GM23338 (cell line): ENCODE results near the gene TK1. TPM values are rescaled to one million over a fixed set of nuclear protein-coding genes. Genes with fewer than 3 reads are reported as not detected.

Source experiments
- ATAC-seq: fragments of 200-7000 bp; cut with Tn5 transposase; 3 replicates; pipeline ENCODE4 v1.9.1; 2020
- DNase-seq: peaks from one replicate; pipeline ENCODE4 v3.0.0-alpha.2; 2015; ENCODE audit warnings: low spot score
- H2AFZ ChIP-seq: fragments of 200-600 bp; sonication (generic); 2 replicates; pipeline ENCODE4 v1.8.0; 2016; ENCODE audit warnings: antibody characterized with exemption, mild to moderate bottlenecking, moderate library complexity
- H3F3A ChIP-seq: fragments of 200-600 bp; sonication (generic); replicated peaks from 2 replicates; pipeline ENCODE4 v1.8.0; 2017; ENCODE audit warnings: antibody characterized with exemption, mixed run types, low read depth
- H3K27ac ChIP-seq: fragments of 200-600 bp; sonication (generic); 2 replicates; pipeline ENCODE4 v1.6.1; 2016; ENCODE audit warnings: low read depth
- H3K27me3 ChIP-seq: fragments of 200-600 bp; sonication (generic); 2 replicates; pipeline ENCODE4 v1.8.0; 2016; ENCODE audit warnings: mild to moderate bottlenecking, mixed run types, moderate library complexity; ENCODE audit not compliant: insufficient read depth
- H3K36me3 ChIP-seq: fragments of 200-600 bp; sonication (generic); 2 replicates; pipeline ENCODE4 v1.8.0; 2016; ENCODE audit warnings: mild to moderate bottlenecking; ENCODE audit not compliant: insufficient read depth
- H3K4me1 ChIP-seq: fragments of 200-600 bp; sonication (generic); 2 replicates; pipeline ENCODE4 v1.8.0; 2016; ENCODE audit warnings: mild to moderate bottlenecking, moderate library complexity; ENCODE audit not compliant: insufficient read depth
- H3K4me2 ChIP-seq: fragments of 200-600 bp; sonication (generic); 2 replicates; pipeline ENCODE4 v1.7.1; 2017; ENCODE audit warnings: mixed run types
- H3K4me3 ChIP-seq: fragments of 200-600 bp; sonication (generic); 2 replicates; pipeline ENCODE4 v1.6.1; 2016; ENCODE audit warnings: mixed run types
- H3K79me2 ChIP-seq: fragments of 200-600 bp; sonication (generic); replicated peaks from 2 replicates; pipeline ENCODE4 v1.8.0; 2017; ENCODE audit warnings: mild to moderate bottlenecking; ENCODE audit not compliant: insufficient read depth
- H3K9me2 ChIP-seq: fragments of 200-600 bp; sonication (generic); 2 replicates; pipeline ENCODE4 v1.8.0; 2017; ENCODE audit not compliant: insufficient read depth
- H4K20me1 ChIP-seq: fragments of 200-600 bp; sonication (generic); replicated peaks from 2 replicates; pipeline ENCODE4 v1.8.0; 2017; ENCODE audit warnings: mild to moderate bottlenecking; ENCODE audit not compliant: insufficient read depth
- H3K27ac Mint-ChIP-seq: 2 replicates; pipeline ENCODE4 v1.8.0; 2020; ENCODE audit warnings: inconsistent platforms, mild to moderate bottlenecking, moderate library complexity, mixed read lengths
- H3K27me3 Mint-ChIP-seq: 3 replicates; pipeline ENCODE4 v1.8.0; 2022; ENCODE audit warnings: low read depth, mild to moderate bottlenecking, moderate library complexity, mixed read lengths, inconsistent platforms; ENCODE audit not compliant: insufficient read depth, poor library complexity
- H3K36me3 Mint-ChIP-seq: 3 replicates; pipeline ENCODE4 v1.8.0; 2021; ENCODE audit warnings: low read depth, mild to moderate bottlenecking, inconsistent platforms, moderate library complexity, mixed read lengths
- H3K4me1 Mint-ChIP-seq: 3 replicates; pipeline ENCODE4 v1.8.0; 2020; ENCODE audit warnings: mild to moderate bottlenecking, inconsistent platforms, mixed read lengths
- H3K4me3 Mint-ChIP-seq: 3 replicates; pipeline ENCODE4 v1.8.0; 2021; ENCODE audit warnings: moderate library complexity, mild to moderate bottlenecking, inconsistent platforms, mixed read lengths
- H3K9me3 Mint-ChIP-seq: 3 replicates; pipeline ENCODE4 v1.8.0; 2020; ENCODE audit warnings: moderate library complexity, mild to moderate bottlenecking, inconsistent platforms, mixed read lengths
- CREB1 ChIP-seq: fragments of 250-450 bp; sonication (Bioruptor Pico); IDR thresholded peaks from 2 replicates; pipeline ENCODE4 v1.5.0; 2020; ENCODE audit warnings: low read depth, mild to moderate bottlenecking, moderate library complexity
- POLR2AphosphoS5 ChIP-seq: IDR thresholded peaks from 2 replicates; pipeline ENCODE4 v1.6.1; 2016; ENCODE audit warnings: antibody characterized with exemption, low read depth
- polyA plus RNA-seq: library from polyadenylated mRNA; unstranded; fragments of >200 nt; fragmentation: Nextera tagmentation; extraction: Ambion mirVana; gene quantifications from 2 replicates; pipeline ENCODE4 v1.2.1, GENCODE V29; 2016
- total RNA-seq: library from RNA; depleted of rRNA; stranded (reverse); fragments of >200 nt; shearing (Covaris generic); gene quantifications from 2 replicates; pipeline ENCODE4 v1.2.3, GENCODE V29; 2014
- TF ChIP-seq, protein P1 (sequence below): fragments of 250-450 bp; sonication (Bioruptor Pico); IDR thresholded peaks from 2 replicates; pipeline ENCODE4 v1.5.0; 2020; ENCODE audit warnings: mild to moderate bottlenecking, moderate library complexity
- TF ChIP-seq, protein P2 (sequence below), 2 experiments: fragments of 200-600 bp in 1 of 2; sonication (generic) in 1 of 2; conservative IDR thresholded peaks; 2 replicates each; pipeline versions ENCODE4 v1.5.1 to v1.6.1; 2016 to 2017; ENCODE audit warnings: antibody characterized with exemption in 2 of 2, low read depth in 2 of 2, mild to moderate bottlenecking in 2 of 2, moderate library complexity in 1 of 2

The TK1 gene
- total and polyA plus RNA-seq, 2 experiments from 2014 or later, result 74.5 to 84.4 TPM

DNA sequence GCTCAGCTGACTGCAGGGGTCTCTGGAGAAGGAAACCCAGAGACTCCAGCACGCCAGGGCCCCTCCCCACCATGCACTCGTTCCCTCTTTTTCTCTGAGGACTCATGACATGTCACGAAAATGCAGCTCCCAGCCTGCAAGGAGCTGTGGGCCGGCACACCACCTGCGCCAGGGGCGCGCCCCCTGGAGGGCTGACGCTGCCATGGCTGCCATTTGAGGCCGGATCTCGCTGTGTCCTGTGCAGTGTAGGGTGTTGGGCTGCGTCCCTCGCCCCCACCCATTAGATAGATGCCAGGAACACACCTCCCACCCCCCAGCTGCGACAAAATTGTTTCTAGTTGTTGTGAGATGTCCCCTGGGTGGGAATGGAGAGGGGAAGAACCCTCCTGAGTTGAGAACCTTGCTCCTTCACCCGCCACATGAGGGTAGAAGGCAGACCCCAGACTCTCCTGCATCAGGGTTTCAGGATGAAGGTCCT is 10.3 kb downstream of the TK1 start:
- peaks cover 16% of the 10 kb centered on the region; the same call in 1 of the 2 replicates for H3F3A ChIP-seq
- H3K4me3 Mint-ChIP-seq, result no peak overlapping the region
- TF ChIP-seq, protein P1, sequence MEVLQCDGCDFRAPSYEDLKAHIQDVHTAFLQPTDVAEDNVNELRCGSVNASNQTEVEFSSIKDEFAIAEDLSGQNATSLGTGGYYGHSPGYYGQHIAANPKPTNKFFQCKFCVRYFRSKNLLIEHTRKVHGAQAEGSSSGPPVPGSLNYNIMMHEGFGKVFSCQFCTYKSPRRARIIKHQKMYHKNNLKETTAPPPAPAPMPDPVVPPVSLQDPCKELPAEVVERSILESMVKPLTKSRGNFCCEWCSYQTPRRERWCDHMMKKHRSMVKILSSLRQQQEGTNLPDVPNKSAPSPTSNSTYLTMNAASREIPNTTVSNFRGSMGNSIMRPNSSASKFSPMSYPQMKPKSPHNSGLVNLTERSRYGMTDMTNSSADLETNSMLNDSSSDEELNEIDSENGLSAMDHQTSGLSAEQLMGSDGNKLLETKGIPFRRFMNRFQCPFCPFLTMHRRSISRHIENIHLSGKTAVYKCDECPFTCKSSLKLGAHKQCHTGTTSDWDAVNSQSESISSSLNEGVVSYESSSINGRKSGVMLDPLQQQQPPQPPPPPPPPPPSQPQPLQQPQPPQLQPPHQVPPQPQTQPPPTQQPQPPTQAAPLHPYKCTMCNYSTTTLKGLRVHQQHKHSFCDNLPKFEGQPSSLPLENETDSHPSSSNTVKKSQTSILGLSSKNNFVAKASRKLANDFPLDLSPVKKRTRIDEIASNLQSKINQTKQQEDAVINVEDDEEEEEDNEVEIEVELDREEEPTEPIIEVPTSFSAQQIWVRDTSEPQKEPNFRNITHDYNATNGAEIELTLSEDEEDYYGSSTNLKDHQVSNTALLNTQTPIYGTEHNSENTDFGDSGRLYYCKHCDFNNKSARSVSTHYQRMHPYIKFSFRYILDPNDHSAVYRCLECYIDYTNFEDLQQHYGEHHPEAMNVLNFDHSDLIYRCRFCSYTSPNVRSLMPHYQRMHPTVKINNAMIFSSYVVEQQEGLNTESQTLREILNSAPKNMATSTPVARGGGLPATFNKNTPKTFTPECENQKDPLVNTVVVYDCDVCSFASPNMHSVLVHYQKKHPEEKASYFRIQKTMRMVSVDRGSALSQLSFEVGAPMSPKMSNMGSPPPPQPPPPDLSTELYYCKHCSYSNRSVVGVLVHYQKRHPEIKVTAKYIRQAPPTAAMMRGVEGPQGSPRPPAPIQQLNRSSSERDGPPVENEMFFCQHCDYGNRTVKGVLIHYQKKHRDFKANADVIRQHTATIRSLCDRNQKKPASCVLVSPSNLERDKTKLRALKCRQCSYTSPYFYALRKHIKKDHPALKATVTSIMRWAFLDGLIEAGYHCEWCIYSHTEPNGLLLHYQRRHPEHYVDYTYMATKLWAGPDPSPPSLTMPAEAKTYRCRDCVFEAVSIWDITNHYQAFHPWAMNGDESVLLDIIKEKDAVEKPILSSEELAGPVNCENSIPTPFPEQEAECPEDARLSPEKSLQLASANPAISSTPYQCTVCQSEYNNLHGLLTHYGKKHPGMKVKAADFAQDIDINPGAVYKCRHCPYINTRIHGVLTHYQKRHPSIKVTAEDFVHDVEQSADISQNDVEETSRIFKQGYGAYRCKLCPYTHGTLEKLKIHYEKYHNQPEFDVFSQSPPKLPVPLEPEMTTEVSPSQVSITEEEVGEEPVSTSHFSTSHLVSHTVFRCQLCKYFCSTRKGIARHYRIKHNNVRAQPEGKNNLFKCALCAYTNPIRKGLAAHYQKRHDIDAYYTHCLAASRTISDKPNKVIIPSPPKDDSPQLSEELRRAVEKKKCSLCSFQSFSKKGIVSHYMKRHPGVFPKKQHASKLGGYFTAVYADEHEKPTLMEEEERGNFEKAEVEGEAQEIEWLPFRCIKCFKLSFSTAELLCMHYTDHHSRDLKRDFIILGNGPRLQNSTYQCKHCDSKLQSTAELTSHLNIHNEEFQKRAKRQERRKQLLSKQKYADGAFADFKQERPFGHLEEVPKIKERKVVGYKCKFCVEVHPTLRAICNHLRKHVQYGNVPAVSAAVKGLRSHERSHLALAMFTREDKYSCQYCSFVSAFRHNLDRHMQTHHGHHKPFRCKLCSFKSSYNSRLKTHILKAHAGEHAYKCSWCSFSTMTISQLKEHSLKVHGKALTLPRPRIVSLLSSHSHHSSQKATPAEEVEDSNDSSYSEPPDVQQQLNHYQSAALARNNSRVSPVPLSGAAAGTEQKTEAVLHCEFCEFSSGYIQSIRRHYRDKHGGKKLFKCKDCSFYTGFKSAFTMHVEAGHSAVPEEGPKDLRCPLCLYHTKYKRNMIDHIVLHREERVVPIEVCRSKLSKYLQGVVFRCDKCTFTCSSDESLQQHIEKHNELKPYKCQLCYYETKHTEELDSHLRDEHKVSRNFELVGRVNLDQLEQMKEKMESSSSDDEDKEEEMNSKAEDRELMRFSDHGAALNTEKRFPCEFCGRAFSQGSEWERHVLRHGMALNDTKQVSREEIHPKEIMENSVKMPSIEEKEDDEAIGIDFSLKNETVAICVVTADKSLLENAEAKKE (CRISPR knock-in tag), result no peak
- TF ChIP-seq POLR2AphosphoS5, result peak; percentile 27; the same call in 1 of the 2 replicates
- TF ChIP-seq, protein P2, sequence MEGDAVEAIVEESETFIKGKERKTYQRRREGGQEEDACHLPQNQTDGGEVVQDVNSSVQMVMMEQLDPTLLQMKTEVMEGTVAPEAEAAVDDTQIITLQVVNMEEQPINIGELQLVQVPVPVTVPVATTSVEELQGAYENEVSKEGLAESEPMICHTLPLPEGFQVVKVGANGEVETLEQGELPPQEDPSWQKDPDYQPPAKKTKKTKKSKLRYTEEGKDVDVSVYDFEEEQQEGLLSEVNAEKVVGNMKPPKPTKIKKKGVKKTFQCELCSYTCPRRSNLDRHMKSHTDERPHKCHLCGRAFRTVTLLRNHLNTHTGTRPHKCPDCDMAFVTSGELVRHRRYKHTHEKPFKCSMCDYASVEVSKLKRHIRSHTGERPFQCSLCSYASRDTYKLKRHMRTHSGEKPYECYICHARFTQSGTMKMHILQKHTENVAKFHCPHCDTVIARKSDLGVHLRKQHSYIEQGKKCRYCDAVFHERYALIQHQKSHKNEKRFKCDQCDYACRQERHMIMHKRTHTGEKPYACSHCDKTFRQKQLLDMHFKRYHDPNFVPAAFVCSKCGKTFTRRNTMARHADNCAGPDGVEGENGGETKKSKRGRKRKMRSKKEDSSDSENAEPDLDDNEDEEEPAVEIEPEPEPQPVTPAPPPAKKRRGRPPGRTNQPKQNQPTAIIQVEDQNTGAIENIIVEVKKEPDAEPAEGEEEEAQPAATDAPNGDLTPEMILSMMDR (conservative IDR thresholded peaks at IDR 0.05; ENCODE audit: low read depth in 2 of 2), result peak; percentile 89 to 93
- TF ChIP-seq CREB1 (CRISPR knock-in tag), result 0 out of 2 replicates have a peak, but pooled peaks have one; percentile 17
- H3K4me3 ChIP-seq, result no peak overlapping the region
- peaks cover 23% of the 10 kb centered on the region for H3K27me3 Mint-ChIP-seq
- H3K9me3 Mint-ChIP-seq, result no peaks in the 10 kb centered on the region; the same call in 1 of the 3 replicates
- peaks cover 14% of the 10 kb centered on the region for H3K4me1 ChIP-seq
- no peaks in the 10 kb centered on the region for H3K9me2 ChIP-seq
- peaks cover 46% of the 10 kb centered on the region for H3K4me1 Mint-ChIP-seq
- H3K79me2 ChIP-seq, result 0 out of 2 replicates have a peak, but pooled peaks cover 4% of the 10 kb centered on the region
- H3K27me3 ChIP-seq, result no peaks in the 10 kb centered on the region
- no peak overlapping the region for H2AFZ ChIP-seq
- H3K4me2 ChIP-seq, result no peak overlapping the region
- H3K27ac Mint-ChIP-seq, result peak overlapping the region; percentile 65; the same call in 1 of the 2 replicates
- peaks cover 18% of the 10 kb centered on the region for H4K20me1 ChIP-seq
- H3K36me3 Mint-ChIP-seq, result peaks cover 87% of the 10 kb centered on the region
- peak; percentile 76 for ATAC-seq
- H3K27ac ChIP-seq, result no peak overlapping the region
- peak; percentile 86 for DNase-seq
- peaks cover 29% of the 10 kb centered on the region for H3K36me3 ChIP-seq
